Measurements from ENCODE around the gene CD300E.
"Not testable (repeated sequence)": the region's sequence is repeated elsewhere in the genome, so short reads cannot be mapped to it uniquely, and the experiment has no call there.

CD300E gene

GRCh38 chr17:74633326-74633725 is 9.8 kb upstream of the CD300E start:
- DNase-seq, result peak; percentile 83

GRCh38 chr17:74632617-74633016 is 9.1 kb upstream of the CD300E start:
- no peak for DNase-seq

DNA sequence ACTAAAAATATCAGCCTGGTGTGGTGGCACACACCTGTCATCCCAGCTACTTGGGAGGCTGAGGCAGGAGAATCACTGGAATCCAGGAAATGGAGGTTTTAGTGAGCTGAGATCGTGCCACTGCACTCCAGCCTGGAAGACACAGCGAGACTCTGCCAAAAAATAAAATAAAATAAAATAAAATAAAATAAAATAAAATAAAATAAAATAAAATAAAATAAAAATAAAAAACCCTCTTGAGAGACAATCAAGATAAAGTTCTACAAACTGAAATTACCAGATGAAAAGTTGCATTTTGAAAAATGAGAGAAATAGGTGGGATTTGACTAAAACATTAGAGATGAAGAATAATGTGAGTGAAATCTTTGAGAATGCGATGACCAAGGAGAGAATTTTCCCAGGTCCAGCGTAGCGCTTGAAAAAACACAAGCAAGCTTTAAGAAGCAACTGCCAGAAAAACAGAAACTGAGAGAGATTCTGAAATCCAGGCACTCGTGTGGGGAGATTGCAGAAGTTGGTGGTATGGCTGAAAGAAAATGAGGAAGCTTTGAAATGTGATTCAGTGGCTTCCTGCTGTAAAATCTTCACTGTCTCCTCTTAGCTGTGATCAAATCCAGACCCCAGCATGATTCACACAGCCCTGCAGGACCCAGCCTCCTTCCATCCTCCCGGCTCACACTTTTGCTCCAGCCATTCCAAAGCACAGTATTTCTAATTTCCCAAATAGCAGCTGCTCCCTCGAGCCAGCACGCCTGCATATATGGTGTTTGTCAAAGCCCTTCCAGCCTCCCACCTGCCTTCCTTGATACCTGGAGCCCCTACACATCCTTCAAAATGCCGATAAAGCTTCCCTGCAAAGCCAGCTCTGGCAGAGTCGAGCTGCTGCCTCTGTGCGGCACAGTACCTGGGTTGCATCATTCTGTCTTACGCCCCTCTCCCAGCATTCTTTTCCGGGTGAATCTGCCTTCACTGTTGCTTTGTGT is 8.2 kb upstream of the CD300E start:
- DNase-seq, result no peak

- not testable (repeated sequence) for DNase-seq
Measured at GRCh38 chr17:74630251-74630650, 6.7 kb upstream of the CD300E start.

DNA sequence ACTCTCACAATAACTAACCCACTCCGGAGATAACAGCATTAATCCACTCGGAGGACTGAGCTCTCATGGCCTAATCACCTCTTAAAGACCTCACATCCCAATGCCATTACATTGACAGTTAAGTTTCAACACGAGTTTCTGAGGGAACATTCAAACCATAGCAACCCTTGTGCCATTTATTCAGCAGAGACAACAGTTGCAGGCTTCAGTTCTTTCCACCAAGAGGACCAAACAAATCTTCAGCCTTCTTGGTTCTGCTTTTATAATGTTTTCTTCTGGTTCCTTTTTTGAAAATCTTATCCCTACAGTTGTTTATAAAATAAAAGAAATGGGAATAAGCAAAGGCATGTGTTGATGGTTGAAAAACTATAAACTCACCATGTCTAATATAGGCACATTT is 2.1 kb upstream of the CD300E start:
- no peak for DNase-seq

- no peak for DNase-seq
Measured at GRCh38 chr17:74624131-74624530, 593 bp upstream of the CD300E start.

GRCh38 chr17:74619077-74619673 is 4.4 kb downstream of the CD300E start:
- no peak for DNase-seq

- DNase-seq, result no peak
Measured at GRCh38 chr17:74618451-74618850, 5.1 kb downstream of the CD300E start.

DNA sequence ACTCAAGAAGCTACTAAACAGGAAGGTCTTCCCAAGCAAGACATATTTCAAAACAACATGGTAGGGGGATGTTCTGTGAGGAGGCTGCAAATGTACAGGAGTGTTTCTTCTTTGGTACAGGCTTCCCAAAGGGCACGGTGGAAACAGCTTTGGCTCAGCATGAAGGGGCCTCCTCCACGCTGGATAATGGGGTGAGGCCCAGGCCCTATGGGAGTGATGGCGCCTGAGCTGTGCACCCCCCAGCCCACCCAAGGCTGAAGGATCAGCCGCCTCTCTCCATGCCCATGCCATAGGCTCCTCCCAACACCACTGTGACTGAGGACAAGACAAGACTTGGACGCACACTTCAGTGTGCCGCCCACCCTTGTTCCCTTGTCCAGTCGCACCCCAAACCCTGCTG is 6.8 kb downstream of the CD300E start:
- DNase-seq, result no peak

- DNase-seq, result no peak
Measured at GRCh38 chr17:74612046-74612445, 11.5 kb downstream of the CD300E start.

DNA sequence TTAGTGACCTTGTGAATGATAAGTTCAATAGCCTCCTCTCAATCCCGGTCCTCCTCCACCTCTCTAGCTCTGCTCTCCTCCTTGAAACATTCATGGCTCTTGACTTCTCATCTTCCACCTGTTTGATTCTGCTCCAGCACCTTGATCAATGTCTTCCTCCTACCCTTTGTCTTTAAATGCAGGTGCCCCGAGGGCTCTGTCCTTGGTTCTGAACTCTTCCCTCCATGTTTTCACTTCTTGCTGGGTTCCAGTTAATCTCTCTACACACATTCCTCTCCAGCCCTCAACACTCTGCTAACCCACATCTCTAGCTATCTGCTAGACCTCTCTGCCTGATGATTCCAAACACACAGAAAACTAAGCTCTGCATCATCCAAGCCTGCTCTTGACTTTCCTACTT is 13.4 kb downstream of the CD300E start:
- DNase-seq, result no peak

GRCh38 chr17:74608511-74608910 is 15.0 kb downstream of the CD300E start:
- DNase-seq, result no peak

- no peak for DNase-seq
Measured at GRCh38 chr17:74607221-74607620, 16.3 kb downstream of the CD300E start.

GRCh38 chr17:74606050-74606449 is 17.5 kb downstream of the CD300E start:
- DNase-seq, result no peak

GRCh38 chr17:74605361-74605760 is 18.2 kb downstream of the CD300E start:
- no peak for DNase-seq

GRCh38 chr17:74604761-74605160 is 18.8 kb downstream of the CD300E start:
- DNase-seq, result no peak

GRCh38 chr17:74604200-74604599 is 19.3 kb downstream of the CD300E start:
- DNase-seq, result no peak

GRCh38 chr17:74603746-74604145 is 19.8 kb downstream of the CD300E start:
- no peak for DNase-seq

DNA sequence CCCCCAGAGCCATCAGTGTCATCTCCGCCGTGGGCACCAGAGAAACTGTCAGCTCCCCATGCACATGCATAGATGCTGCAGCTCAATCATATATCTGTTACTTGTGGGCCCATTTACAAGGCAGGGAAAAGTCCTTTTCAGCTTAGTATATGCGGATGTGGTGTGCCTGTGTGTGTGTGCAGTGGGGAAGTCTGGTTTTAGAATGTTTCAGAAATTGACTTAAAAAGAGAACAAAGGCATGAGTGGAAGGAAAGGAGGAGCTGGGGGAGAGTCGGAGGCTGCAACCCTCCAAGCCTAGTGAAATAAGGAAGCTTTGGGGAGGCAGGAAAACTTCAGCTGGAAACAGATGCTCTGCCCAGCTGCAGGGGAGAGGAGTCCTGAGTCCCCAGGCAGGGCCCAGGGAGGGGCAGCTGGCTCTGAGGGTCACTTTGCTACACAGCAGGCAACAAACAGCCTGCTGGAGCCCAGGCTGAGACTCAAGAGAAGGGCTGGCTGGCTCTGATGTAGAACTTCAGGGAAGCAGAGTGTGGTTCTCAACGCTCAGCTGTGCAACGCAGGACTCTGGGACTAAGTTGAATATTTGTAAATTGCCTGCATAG is 20.4 kb downstream of the CD300E start:
- DNase-seq, result no peak

DNA sequence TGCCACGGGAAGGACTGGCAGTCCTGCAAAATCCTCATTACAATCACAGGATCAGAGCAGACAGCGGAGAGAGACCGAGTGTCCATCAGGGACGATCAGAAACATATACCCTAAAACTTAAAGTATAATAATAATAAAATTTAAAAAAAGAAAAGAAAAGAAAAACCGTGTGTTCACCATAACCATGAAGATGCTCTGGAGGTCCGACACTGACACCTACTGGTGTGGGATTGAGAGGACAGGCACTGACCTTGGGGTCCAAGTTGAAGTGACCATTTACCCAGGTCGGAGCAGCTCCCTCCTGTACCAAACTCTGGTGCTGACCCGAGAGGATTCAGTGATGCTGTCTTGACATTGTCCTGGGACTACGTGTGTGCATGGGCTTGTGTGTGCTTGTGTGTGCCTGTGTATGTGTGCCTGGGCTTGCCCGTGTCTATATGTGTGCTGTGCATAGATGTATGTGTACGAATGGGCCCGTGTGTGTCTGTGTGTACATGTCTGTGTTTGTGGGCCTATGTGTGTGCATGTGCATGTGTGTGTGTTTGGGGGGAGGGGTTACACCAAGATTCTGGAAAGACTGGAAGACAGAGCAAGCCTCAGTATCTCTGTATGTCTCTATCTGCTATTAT is 21.5 kb downstream of the CD300E start:
- no peak for DNase-seq

DNA sequence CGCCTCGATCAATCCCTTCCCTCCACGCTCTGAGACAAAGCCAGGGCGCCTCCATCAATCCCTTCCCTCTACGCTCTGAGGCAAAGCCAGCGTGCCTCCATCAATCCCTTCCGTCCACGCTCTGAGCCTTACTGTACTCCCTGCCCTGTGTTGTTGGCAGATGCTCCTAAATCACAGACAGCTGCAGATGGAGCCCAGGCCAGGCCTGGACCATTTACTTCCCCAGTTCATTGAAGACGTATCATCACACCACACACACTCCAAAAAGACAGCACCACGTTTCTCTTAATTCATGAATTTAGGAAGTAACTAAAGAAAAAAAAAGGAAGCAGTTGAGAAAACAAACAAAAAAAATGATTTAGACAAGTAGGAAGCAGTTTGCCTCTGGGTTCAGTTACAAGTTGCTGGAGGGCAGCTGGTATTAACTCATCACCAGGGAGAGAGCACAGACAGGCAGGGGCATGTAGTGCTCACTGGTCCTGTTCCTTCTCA is 24.0 kb downstream of the CD300E start:
- DNase-seq, result no peak

DNA sequence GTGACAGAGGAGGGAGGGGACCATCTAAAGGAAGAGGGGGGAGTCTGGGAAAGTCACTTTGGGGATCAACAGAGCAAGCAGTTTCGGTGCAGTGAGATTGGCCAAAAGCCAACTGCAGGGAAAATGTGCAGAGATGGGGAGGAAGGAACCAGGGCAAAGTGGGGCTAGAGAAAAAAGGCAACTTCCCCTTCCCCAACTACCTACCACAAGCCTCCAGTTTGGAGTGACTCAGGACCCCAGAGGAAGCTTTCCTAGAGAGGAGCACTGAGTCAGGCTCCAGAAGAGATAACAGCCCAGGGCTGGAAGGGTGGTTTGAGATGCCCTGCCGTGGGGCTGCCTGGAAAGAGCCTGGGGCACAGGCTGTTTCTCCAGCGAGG is 24.5 kb downstream of the CD300E start:
- no peak for DNase-seq

DNA sequence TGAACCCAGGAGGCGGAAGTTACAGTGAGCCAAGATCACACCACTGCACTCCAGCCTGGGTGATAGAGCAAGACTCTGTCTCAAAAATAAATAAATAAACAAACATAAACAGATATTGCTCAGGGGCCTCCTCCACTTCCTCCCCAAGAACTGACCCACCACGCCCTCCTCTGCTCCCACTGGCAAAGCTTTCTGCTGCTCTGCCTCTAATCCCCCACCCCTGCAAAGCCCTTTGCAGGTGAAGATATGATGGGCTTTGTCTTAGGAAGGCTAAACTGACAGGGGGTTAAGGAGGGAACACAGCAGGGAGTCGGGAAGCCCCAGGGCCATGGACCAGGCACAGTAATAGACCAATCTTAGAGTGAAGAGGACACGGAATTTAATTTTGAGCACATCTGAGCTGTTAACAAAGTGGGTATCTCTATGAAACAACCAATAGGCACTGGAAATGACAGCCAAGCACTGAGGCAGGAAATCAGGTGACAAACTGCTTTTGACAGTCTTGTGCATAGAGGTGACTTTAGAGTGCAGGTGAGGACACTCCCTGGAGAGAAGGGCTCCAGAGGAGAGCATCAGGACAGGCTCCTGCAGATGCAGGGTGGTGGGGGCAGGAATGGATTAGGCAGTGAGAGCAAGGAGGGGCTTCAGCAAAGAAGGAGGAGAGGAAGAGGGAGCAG is 25.1 kb downstream of the CD300E start:
- DNase-seq, result no peak
